Panc1 (cell line): ENCODE measurements around the gene GRIA2. TPM values are rescaled to one million over a fixed set of nuclear protein-coding genes. Genes with fewer than 3 reads are reported as not detected.

Experiments used
- ATAC-seq: fragments of 200-7000 bp; cut with Tn5 transposase; 2 replicates; pipeline ENCODE4 v1.9.1; 2020; ENCODE audit warnings: mild to moderate bottlenecking, moderate library complexity
- BruUV-seq: library from RNA; stranded (reverse); fragments of 400-500 nt; replicated peaks from 2 replicates; lab custom pipeline; 2021; lab: Mats Ljungman, UMichigan
- CTCF ChIA-PET: fragments of 300-600 bp; sonication (Branson Sonifier 250); formaldehyde crosslinking; loops from one replicate; lab custom pipeline; 2022; ENCODE audit warnings: antibody characterized with exemption; lab: Charles Lee
- POLR2A ChIA-PET: fragments of 300-600 bp; sonication (Branson Sonifier 250); formaldehyde crosslinking; loops from one replicate; lab custom pipeline; 2022; ENCODE audit warnings: antibody characterized with exemption; lab: Charles Lee
- DNase-seq: peaks from one replicate; pipeline ENCODE4 v3.0.0-alpha.2; 2010; ENCODE audit warnings: low read depth, low spot score
- H3K27ac ChIP-seq: 2 replicates; pipeline ENCODE4 v1.5.1; 2011; ENCODE audit warnings: mild to moderate bottlenecking, low read length, inconsistent platforms
- H3K27me3 ChIP-seq: fragments of 200-500 bp; sonication (Bioruptor generic); 2 replicates; pipeline ENCODE4 v1.6.0; 2014; ENCODE audit warnings: low read length, inconsistent platforms; ENCODE audit not compliant: control insufficient read depth, insufficient read depth
- H3K36me3 ChIP-seq: fragments of 200-500 bp; sonication (Bioruptor generic); 2 replicates; pipeline ENCODE4 v1.5.1; 2014; ENCODE audit warnings: inconsistent platforms, mild to moderate bottlenecking, low read length, moderate library complexity; ENCODE audit not compliant: control insufficient read depth, insufficient read depth
- H3K4me1 ChIP-seq: 2 replicates; pipeline ENCODE4 v1.5.1; 2011; ENCODE audit warnings: inconsistent platforms, mild to moderate bottlenecking, low read length, moderate library complexity; ENCODE audit not compliant: control insufficient read depth, insufficient read depth
- H3K4me3 ChIP-seq, 2 experiments: 2 replicates each; pipeline ENCODE4 v1.5.1; 2011 to 2012; ENCODE audit warnings: low read depth in 2 of 2, low read length in 2 of 2, mild to moderate bottlenecking in 2 of 2, inconsistent platforms in 1 of 2, moderate library complexity in 1 of 2
- H3K9me3 ChIP-seq: fragments of 200-500 bp; sonication (Bioruptor generic); 2 replicates; pipeline ENCODE4 v1.5.1; 2014; ENCODE audit warnings: low read depth, mild to moderate bottlenecking, inconsistent platforms, low read length, moderate library complexity; ENCODE audit not compliant: control insufficient read depth, insufficient read depth
- POLR2AphosphoS5 ChIP-seq: IDR thresholded peaks from 2 replicates; pipeline ENCODE4 v1.6.1; 2012; ENCODE audit warnings: mild to moderate bottlenecking, low read depth, low read length, moderate library complexity
- REST ChIP-seq, 2 experiments: IDR thresholded peaks; 2 replicates each; pipeline ENCODE4 v1.6.1; 2011 to 2012; ENCODE audit warnings: low read depth in 2 of 2, control low read depth in 1 of 2, low read length in 1 of 2, mild to moderate bottlenecking in 1 of 2, moderate library complexity in 1 of 2; ENCODE audit not compliant: insufficient read depth in 1 of 2
- SIN3A ChIP-seq: IDR thresholded peaks from 2 replicates; pipeline ENCODE4 v1.6.1; 2012; ENCODE audit warnings: low read depth, mild to moderate bottlenecking, low read length, moderate library complexity, borderline replicate concordance; ENCODE audit not compliant: insufficient read depth
- TCF7L2 ChIP-seq: IDR thresholded peaks from 2 replicates; pipeline ENCODE4 v1.6.1; 2011; ENCODE audit warnings: mild to moderate bottlenecking, low read depth, low read length, inconsistent platforms
- in situ Hi-C: cut with HindIII; loops from 2 replicates; pipeline ENCODE4 v1.10.0; 2016; ENCODE audit warnings: low sequenced_read_pairs, low pct_unique_long_range_greater_than_20kb
- intact Hi-C: fragments of 100-400 bp; cut with micrococcal nuclease; formaldehyde crosslinking; loops from one replicate; pipeline ENCODE4 v1.10.0; 2022; ENCODE audit not compliant: unreplicated experiment
- total RNA-seq: library from RNA; stranded (reverse); gene quantifications from one replicate; pipeline ENCODE4 v1.2.1, GENCODE V29; 2021; ENCODE audit not compliant: unreplicated experiment
- TF ChIP-seq, protein P1 (sequence below): fragments of 450-650 bp; IDR thresholded peaks from 2 replicates; pipeline ENCODE4 v1.5.1; 2017; ENCODE audit warnings: mild to moderate bottlenecking

Gene GRIA2
- total RNA-seq, 1 experiment from 2014 or later = not detected

- no peak overlapping the region for H3K4me3 ChIP-seq
- intact Hi-C loops = no loop called here
Measured at GRCh38 chr4:157300701-157301100, 80.2 kb downstream of the GRIA2 start.

DNA sequence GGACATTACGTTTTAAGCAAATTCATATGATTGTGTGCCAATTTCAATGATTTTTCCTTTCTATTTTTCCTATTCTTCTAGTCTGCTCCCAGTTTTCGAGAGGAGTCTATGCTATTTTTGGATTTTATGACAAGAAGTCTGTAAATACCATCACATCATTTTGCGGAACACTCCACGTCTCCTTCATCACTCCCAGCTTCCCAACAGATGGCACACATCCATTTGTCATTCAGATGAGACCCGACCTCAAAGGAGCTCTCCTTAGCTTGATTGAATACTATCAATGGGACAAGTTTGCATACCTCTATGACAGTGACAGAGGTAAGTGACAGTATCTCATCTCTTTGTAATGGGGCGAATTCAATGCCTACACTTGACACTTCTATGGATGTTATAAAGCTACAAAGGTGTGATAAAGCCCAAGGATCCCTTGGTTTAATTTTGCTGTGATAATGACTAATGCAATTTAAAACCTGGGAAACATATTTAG is 83.0 kb downstream of the GRIA2 start:
- no peak for DNase-seq
- Histone ChIP-seq H3K27ac (no peak overlapping the region), H3K27me3 (no peaks in the 10 kb centered on the region), H3K36me3 (no peaks in the 10 kb centered on the region), H3K4me3 (no peak overlapping the region), H3K9me3 (no peaks in the 10 kb centered on the region), H3K4me1 (no peaks in the 10 kb centered on the region)
- intact Hi-C loops = no loop called here
- ChIA-PET POLR2A (no interaction called here), CTCF (no interaction called here)
- ATAC-seq = no peak
- no TSS peak for BruUV-seq
- TF ChIP-seq, protein P1, sequence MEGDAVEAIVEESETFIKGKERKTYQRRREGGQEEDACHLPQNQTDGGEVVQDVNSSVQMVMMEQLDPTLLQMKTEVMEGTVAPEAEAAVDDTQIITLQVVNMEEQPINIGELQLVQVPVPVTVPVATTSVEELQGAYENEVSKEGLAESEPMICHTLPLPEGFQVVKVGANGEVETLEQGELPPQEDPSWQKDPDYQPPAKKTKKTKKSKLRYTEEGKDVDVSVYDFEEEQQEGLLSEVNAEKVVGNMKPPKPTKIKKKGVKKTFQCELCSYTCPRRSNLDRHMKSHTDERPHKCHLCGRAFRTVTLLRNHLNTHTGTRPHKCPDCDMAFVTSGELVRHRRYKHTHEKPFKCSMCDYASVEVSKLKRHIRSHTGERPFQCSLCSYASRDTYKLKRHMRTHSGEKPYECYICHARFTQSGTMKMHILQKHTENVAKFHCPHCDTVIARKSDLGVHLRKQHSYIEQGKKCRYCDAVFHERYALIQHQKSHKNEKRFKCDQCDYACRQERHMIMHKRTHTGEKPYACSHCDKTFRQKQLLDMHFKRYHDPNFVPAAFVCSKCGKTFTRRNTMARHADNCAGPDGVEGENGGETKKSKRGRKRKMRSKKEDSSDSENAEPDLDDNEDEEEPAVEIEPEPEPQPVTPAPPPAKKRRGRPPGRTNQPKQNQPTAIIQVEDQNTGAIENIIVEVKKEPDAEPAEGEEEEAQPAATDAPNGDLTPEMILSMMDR = no peak
- TF ChIP-seq TCF7L2 = no peak
- TF ChIP-seq REST (IDR thresholded peaks at IDR 0.05; ENCODE audit: insufficient read depth in 1 of 2, low read depth in 2 of 2, low read length in 1 of 2) = no peak
- TF ChIP-seq SIN3A = no peak
- TF ChIP-seq POLR2AphosphoS5 = no peak
- in situ Hi-C loops = no loop called here

More at GRCh38 chr4:157300701-157301100, 80.2 kb downstream of the GRIA2 start:
- TF ChIP-seq SIN3A (no peak), TCF7L2 (no peak)
- TF ChIP-seq, protein P1 = no peak
- Histone ChIP-seq H3K9me3 (no peaks in the 10 kb centered on the region), H3K27me3 (no peaks in the 10 kb centered on the region), H3K27ac (no peak overlapping the region), H3K36me3 (no peaks in the 10 kb centered on the region), H3K4me1 (no peaks in the 10 kb centered on the region)
- ATAC-seq (no peak), DNase-seq (no peak)
- CTCF ChIA-PET = no interaction called here
- in situ Hi-C loops = no loop called here
- BruUV-seq = no TSS peak
- POLR2A ChIA-PET = no interaction called here
